IPS-18c (cell line): ENCODE data around the gene AIF1L.
"Not testable (repeated sequence)": the region's sequence is repeated elsewhere in the genome, so short reads cannot be mapped to it uniquely, and the experiment has no call there.

Experiments used
- H3K4me3 ChIP-seq: 2 replicates; pipeline ENCODE4 v1.7.0; 2013; ENCODE audit warnings: low read depth, mild to moderate bottlenecking, low read length, moderate library complexity; ENCODE audit not compliant: insufficient read depth
- H3K9me3 ChIP-seq: one replicate; pipeline ENCODE4 v1.6.1; 2013; ENCODE audit warnings: mild to moderate bottlenecking, low read length, moderate library complexity; ENCODE audit not compliant: control insufficient read depth, insufficient read depth

The AIF1L gene

DNA sequence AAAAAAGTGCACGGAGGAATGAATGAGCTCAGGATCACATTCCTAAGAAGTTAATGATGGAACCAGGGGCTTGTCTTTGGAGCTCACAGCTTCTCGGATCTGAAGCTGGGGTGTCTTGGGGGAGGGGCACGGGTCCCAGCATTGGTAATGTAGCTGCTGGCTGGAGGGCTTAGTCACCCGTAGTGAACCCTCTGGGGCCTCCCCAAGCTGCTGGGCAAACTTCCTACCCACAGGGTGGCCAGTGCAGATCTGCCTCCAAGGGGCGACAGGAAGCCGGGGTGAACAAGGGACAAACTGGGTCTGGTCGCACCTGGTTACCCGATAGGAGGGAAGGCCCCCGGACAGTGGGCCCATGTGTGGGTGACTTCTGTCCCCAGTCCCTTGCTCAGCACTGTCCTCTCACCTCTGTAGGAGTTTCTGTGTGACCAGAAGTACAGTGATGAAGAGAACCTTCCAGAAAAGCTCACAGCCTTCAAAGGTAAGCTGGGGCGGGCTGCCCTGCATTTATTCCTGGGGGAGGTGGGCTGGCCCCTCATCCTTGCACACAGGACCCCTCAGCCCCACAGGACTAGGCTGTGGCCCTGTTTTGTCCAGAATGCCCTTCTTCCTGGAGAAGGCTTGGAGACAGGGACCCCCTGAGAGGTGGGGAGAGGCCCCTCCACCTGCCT, 15.0 kb downstream of the AIF1L start:
- Histone ChIP-seq H3K9me3 (no peaks in the 10 kb centered on the region), H3K4me3 (no peak overlapping the region)

DNA sequence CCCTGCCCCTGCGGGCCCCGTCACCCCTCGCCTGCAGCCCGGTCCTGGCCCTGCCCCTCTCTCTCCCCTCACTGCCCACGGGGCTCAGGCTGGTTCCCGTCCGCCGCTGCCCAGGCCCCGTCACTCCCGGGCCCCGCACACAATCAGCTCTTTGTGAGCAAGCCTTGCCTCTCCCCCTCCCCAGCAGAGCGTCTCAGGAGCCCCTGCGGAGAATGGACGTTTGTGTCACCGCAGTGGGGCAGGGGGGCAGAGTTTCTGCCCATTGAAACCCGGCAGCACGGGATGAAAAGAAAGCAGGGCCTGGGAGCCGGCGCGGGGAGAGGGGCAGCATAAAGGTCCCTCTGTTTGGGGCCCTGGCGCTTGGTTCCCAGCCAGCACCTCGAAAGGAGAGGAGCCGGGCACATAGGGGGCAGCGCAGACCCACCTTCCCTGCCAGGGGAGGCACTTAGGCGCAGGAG, 15.6 kb downstream of the AIF1L start:
- Histone ChIP-seq H3K9me3 (no peaks in the 10 kb centered on the region), H3K4me3 (no peak overlapping the region)

DNA sequence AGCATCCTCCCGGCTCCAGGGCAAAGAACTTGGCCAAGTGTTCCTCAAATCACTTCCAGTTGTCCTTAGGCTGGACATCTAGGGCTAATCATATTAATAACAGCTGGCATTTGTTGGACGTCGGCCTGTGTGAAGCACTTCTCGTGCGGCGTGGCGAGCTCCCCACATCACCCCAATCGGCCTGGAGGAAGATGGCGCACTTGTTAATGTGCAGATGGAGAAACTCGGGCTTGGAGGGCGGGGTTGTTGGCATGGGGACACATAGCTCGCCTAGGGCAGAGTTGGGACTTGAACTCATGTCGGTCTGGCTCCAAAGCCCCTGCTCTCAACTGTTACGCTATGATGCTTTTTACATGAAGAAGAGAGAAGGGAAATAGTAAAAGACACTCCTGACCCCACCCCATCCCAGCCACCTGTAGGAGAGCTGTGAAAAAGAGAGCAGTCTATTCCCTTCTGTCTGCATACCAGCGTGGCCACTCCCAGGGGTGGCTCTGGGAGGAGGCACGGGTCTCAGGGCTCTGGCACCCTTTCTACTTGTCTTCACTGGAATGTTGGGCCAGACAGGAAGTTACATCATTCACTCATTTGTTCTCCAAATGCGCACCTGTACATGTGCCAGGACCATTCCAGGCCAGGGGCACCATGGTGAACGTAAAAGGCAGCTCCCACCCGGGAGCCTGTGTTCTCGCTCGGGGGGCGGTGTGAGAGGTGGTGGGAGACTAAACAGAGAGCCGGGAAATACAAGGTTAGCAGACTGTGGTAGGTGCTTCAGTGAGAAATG, 16.2 kb downstream of the AIF1L start:
- no peaks in the 10 kb centered on the region for H3K9me3 ChIP-seq
- H3K4me3 ChIP-seq, result no peak overlapping the region

DNA sequence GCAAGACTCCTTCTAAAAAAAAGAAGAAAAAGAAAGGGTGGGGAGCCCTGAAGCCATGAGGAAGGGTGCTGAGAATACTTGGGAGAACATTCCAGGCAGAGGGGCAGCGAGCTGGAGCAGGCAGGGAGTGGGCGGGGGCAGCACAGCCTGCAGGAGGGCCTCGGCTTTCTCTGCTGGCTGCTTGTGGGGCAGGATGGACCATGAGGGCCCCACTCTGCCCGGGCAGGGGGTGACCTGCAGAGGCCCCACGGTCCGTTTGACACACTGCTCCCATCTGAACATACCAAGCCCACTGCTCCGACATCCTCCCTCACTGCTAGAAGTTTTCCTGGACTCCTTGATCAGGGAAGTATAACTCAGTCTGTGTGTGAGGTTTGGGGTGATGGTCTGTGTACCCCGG, 17.3 kb downstream of the AIF1L start:
- no peak overlapping the region for H3K4me3 ChIP-seq
- H3K9me3 ChIP-seq, result no peaks in the 10 kb centered on the region

DNA sequence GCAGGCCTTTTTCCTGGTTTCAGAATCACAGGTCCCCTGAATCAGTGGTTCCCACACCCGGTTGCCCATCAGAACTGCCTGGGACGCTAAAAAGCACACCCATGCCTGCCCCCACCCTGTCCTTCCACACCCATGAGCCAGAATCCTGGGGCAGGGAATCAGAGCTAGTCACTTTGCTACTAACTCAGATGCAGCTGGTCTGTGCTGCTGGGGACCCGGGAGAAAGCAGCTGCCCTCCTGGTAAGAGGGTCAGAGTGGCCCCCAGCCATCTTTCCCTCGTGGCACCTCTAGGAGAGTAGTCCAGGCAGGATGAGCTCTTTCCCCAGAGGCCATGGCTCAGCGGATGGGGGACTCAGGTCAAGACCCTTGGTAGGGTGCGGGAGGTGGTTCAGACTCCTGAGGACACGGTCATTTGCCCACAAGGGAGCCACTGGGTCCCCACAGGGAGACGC, 17.8 kb downstream of the AIF1L start:
- H3K9me3 ChIP-seq, result no peaks in the 10 kb centered on the region

DNA sequence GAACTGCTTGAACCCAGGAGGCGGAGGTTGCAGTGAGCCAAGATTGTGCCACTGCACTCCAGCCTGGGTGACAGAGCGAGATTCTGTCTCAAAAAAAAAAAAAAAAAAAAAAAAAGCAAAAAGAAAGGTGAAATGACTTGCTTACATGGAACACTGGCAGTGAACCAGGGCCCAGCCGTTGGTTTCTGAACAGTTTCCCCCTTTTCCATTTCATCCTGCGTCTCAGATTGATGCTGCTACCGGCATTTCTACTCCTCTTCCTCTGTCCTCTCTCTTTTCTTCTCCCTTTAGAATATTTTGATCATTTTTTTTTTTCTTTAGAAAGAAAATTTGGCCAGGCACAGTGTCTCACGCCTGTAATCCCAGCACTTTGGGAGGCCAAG, 19.0 kb downstream of the AIF1L start:
- not testable (repeated sequence) for H3K4me3 ChIP-seq, H3K9me3 ChIP-seq

More for the DNA sequence above, 17.8 kb downstream of the AIF1L start:
- no peak overlapping the region for H3K4me3 ChIP-seq

DNA sequence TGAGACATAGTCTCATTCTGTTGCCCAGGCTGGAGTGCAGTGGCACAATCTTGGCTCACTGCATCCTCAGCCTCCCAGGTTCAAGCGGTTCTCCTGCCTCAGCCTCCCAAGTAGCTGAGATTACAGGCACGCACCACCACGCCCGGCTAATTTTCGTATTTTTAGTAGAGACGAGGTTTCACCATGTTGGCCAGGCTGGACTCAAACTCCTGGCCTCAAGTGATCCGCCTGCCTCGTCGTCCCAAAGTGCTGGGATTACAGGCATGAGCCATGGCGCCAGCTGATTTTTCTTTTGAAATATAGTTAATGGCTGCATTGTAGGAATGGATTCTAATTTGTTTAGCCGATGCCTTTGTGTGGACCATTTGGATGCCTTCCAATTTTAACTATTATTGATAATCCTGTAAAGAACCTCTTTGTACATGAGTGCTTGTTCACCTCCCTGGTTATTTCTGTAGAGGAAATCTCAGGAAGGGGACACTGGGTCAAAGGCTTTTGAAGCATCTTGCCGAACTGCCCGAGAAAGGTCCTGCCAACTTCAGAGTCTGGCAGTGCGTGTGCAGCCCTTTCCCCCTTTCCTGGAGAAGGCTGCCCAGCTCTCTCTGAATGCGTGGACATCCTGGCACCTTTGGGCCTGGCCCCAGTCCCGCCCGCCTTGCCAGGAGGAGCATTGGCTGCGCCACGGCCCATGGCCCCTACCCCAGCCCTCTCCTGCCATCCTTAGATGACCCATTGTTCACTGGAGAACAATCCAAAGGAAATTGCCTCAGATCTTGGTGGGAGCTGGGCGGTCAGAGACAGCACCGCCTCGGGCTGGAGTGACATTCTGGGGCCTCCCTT, 20.2 kb downstream of the AIF1L start:
- no peak overlapping the region for H3K4me3 ChIP-seq
- H3K9me3 ChIP-seq, result no peaks in the 10 kb centered on the region

DNA sequence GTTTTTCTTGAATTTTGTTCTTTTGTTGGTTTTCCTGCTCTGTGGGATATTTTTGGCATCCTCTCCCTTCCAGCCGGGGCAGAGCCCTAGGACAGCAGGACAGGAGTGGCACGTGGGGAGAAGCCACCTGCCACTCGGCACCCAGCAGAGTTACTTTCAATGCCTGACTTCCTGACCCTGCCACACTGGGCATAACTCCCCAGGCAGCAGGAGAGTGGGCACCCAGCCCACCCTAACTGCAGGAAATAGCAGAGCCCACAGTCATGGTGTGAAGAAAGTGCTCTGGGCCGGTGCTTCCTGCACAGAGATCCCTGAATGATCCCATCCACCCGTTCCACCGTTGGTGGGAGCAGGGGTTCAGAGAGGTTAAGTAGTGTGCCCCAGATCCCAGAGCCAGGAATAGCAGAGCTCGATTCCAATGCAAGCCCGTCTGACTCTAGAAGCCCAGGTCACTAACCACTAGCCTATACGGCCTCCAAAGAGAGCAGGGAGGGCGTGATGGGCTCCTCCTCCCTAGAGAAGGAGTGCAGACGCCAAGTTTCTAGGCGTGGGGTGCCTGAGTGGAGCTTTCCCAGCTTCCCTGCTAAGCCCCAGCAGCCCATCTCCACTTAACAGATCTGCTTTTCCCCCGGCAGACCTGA, 20.9 kb downstream of the AIF1L start:
- Histone ChIP-seq H3K4me3 (no peak overlapping the region), H3K9me3 (no peaks in the 10 kb centered on the region)

DNA sequence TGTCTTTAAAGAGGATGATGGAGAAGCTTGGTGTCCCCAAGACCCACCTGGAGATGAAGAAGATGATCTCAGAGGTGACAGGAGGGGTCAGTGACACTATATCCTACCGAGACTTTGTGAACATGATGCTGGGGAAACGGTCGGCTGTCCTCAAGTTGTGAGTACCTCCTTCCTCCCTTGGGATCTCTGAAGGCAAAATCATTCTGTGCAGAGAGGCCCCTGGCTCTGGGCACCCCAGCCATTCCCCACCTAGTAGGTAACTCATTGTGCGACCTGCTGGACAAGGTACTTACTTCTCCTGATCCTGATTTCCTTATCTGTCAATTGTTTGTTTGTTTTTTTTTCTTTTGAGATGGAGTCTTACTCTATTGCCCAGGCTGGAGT, 21.4 kb downstream of the AIF1L start:
- Histone ChIP-seq H3K9me3 (no peaks in the 10 kb centered on the region), H3K4me3 (no peak overlapping the region)

DNA sequence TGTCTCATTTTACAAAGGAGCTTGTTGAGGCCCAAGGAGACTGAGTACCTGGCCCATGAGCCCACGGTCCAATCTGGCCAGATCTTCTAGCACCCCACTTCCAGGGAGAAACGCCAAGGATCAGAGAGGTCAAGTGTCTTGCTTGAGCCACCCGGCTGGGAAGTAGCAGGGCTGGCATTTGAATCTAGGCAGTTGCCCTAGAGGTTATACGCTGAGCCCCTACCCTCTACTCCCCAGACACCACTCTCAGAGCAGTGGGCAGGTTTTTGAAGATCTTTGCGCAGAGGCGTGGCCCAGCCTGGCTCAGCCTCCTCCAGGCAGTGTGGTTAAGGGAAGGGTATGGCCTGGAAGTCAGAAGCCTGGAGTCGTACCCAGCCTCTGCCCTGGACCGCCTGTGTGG, 23.3 kb downstream of the AIF1L start:
- H3K4me3 ChIP-seq, result no peak overlapping the region
- no peaks in the 10 kb centered on the region for H3K9me3 ChIP-seq

DNA sequence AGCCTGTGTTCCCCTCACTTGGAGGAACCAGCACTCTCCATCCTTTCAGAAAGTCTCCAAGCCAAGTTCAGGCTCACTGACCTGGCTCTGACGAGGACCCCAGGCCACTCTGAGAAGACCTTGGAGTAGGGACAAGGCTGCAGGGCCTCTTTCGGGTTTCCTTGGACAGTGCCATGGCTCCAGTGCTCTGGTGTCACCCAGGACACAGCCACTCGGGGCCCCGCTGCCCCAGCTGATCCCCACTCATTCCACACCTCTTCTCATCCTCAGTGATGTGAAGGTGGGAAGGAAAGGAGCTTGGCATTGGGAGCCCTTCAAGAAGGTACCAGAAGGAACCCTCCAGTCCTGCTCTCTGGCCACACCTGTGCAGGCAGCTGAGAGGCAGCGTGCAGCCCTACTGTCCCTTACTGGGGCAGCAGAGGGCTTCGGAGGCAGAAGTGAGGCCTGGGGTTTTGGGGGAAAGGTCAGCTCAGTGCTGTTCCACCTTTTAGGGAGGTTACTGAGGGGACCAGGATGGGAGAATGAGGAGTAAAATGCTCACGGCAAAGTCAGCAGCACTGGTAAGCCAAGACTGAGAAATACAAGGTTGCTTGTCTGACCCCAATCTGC, 24.4 kb downstream of the AIF1L start:
- H3K4me3 ChIP-seq, result no peak overlapping the region
- no peaks in the 10 kb centered on the region for H3K9me3 ChIP-seq

DNA sequence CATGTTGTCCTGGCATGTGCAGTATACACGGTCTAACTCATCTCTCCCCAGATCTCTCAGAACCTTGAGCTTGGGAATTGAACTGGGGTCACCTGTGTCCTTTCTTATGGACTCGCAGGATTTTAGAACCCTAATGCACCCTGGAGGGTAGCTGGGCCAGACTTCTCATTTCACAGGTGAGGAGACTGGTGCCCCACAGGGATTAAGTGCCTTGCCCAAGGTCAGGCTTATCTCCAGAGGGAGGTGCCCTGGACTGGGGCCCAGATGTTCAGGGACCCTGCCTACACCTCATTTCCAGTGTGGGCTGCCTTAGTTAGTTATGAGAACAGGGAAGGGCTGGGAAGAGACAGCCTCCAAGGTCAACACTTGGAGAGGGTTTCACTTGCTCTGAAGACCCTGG, 25.0 kb downstream of the AIF1L start:
- Histone ChIP-seq H3K9me3 (no peaks in the 10 kb centered on the region), H3K4me3 (no peak overlapping the region)

DNA sequence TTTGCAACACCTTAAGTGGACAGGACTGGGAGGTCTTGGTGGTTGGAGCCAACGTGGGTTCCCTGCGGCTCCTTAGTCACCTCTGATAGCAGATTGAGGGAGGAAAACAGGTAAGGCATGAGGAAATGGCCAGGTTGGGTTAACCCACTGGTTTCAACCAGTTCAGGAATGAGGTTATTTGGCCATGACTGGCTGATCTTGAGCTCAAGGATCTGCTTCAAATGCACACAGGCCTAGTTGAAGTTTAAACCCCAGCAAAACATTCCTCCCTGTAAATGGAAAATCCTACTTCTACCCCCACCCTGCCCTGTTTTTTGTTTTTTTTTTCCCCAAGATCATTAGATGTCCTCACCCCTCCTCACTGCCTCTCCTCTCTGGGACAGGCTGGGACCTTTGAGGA, 25.8 kb downstream of the AIF1L start:
- Histone ChIP-seq H3K9me3 (no peaks in the 10 kb centered on the region), H3K4me3 (no peak overlapping the region)

DNA sequence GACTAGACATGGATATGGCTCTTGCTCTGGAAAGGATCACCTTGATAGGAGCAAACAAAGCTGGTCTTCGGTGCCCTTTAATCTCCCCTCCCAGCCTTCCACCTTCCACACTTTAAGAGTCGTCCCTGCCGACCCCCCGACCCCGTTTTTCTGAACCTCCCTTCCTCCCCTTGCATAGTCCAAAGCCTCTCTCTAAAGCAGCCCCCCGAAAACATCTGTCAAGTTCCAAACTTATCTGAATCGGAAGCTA, 28.6 kb downstream of the AIF1L start:
- no peaks in the 10 kb centered on the region for H3K9me3 ChIP-seq
- H3K4me3 ChIP-seq, result peak overlapping the region; percentile 92

DNA sequence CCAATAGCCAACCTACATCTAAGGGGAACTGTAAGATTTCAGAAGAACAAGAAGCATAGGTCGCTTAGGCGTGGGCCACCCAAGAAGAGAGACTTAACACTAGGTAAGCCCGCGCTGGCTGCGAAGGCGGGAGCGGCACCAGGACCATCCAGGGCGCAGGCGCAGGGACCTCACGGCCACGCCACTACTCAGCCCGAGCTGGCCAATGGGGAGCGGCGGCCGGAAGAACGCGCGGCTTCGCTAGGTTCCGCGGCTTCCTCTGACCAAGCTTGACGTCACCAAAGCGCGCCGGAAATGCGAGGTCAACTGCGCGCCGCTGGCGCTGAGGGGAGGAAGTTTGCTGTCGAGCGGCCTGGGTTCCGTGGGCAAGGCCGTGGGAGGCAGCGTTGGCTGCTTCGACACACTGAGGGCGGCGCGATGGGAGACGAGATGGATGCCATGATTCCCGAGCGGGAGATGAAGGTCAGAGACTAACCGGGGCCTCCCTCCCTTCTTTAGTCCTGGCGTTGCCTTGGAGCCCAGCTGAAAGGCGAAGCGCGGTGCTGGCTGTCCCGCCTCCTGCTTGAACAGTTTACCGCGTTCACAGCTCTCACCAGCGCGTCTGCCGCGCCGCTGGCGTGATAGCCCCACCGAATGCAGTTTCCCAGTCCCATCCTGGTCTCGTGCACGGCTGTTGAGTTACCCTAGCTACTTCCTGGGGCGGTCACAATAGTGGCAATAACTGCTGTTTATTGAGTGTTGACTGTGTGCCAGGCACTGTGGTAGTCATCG, 29.1 kb downstream of the AIF1L start, which contains the start of gene NUP214:
TSS of gene NUP214 (plus strand) at position 299 of the 771 bp plus-strand sequence. CDS start at position 418, 119 bp downstream.
- Histone ChIP-seq H3K9me3 (no peaks in the 10 kb centered on the region), H3K4me3 (peak within 1 kb of the TSS; percentile 92)

DNA sequence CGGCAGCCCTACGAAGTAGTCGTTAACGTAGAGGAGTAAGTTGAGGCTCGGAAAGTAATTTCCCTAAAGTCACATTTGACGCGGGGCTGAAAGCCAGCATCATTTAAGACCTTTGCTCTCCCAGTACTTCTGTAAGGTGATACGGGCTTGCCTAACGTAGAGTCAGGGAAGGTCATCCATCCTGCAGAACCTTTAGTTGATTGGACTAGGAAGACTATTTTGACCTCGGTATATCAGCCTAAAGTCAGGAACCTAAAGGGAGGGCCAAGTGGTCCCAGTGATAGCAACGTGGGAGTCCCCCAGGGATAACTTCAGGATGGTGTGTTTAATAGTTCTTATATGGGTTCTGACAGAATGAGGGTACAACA, 29.7 kb downstream of the AIF1L start:
- peak overlapping the region; percentile 92 for H3K4me3 ChIP-seq
- H3K9me3 ChIP-seq, result no peaks in the 10 kb centered on the region

DNA sequence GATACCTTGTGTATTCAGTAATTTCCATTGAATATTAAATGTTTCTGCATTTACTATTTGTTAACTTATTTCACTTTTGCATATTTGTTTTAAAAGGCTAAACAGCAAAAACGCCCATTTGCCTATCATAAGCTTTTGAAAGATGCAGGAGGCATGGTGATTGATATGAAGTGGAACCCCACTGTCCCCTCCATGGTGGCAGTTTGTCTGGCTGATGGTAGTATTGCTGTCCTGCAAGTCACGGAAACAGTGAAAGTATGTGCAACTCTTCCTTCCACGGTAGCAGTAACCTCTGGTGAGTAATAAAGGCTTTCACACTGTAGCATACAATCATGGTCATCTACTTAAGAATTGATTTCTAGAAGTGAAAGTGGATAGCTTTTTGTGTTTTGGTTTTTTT, 32.9 kb downstream of the AIF1L start:
- Histone ChIP-seq H3K4me3 (no peak overlapping the region), H3K9me3 (no peaks in the 10 kb centered on the region)
